ENCODE data around the gene GIGYF2.

- no peak for TF ChIP-seq POLR2A (IDR thresholded peaks at IDR 0.05)
- TF ChIP-seq CTCF (IDR thresholded peaks at IDR 0.05): no peak
- no peak for TF ChIP-seq EP300 (IDR thresholded peaks at IDR 0.05)
Measured at GRCh38 chr2:232865165-232865564, 168.0 kb downstream of the GIGYF2 start.
